ENCODE data around the gene GATA6. TPM values are rescaled to one million over a fixed set of nuclear protein-coding genes. Genes with fewer than 3 reads are reported as not detected.

The GATA6 gene
- total RNA-seq, 2 donors from 2014 or later: 52.7 to 61.3 TPM

DNA sequence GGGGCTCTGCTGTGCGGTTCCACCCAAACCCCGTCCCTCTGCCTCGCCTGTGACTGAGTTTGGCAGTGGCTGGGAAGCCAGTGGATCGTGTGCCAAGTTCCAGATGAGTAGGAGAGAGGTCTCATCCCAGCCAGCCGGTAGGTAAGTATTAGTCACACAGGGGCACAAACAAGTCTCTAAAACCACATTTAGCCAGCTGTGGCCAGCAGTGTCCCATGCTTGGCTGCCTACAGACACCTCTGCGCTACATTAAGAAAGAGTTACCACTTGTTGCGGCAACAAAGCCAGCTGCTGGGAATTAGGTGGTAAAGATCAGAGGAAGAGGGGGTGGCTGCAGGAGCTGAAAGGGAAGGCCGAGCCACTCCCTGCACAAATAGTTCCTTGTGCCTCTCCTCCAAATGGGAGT is 81.2 kb downstream of the GATA6 start:
- Histone ChIP-seq H3K36me3 (no peaks in the 10 kb centered on the region), H3K27ac (peak overlapping the region; percentile 25), H3K27me3 (no peaks in the 10 kb centered on the region), H3K9me3 (no peaks in the 10 kb centered on the region), H3K9ac (ENCODE audit: low read depth in 2 of 2, low read length in 2 of 2) (peak overlapping the region in 1 of 2 donors; percentile 23), H3K4me3 (no peak overlapping the region), H3K4me1 (no peaks in the 10 kb centered on the region)
- TF ChIP-seq, protein P1, sequence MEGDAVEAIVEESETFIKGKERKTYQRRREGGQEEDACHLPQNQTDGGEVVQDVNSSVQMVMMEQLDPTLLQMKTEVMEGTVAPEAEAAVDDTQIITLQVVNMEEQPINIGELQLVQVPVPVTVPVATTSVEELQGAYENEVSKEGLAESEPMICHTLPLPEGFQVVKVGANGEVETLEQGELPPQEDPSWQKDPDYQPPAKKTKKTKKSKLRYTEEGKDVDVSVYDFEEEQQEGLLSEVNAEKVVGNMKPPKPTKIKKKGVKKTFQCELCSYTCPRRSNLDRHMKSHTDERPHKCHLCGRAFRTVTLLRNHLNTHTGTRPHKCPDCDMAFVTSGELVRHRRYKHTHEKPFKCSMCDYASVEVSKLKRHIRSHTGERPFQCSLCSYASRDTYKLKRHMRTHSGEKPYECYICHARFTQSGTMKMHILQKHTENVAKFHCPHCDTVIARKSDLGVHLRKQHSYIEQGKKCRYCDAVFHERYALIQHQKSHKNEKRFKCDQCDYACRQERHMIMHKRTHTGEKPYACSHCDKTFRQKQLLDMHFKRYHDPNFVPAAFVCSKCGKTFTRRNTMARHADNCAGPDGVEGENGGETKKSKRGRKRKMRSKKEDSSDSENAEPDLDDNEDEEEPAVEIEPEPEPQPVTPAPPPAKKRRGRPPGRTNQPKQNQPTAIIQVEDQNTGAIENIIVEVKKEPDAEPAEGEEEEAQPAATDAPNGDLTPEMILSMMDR (IDR thresholded peaks at IDR 0.05): no peak
- DNase-seq: peak; percentile 75
- intact Hi-C loops (cut with DNase I): no loop called here

Other genes starting within 250 kb of the GATA6 start
- gene CTAGE1, start 248.3 kb downstream of the GATA6 start, total RNA-seq: not detected

Measured in colonic mucosa (tissue), 4 donors.